ENCODE data around the gene RNF40.
"Not testable (repeated sequence)": the region's sequence is repeated elsewhere in the genome, so short reads cannot be mapped to it uniquely, and the experiment has no call there.

Gene RNF40

GRCh38 chr16:30793508-30794069, 31.5 kb downstream of the RNF40 start:
- Mint-ChIP-seq H3K27me3 (peaks cover 4% of the 10 kb centered on the region), H3K4me1 (no peaks in the 10 kb centered on the region), H3K27ac (peak overlapping the region; percentile 23), H3K9me3 (no peaks in the 10 kb centered on the region), H3K36me3 (no peaks in the 10 kb centered on the region), H3K4me3 (no peak overlapping the region)
- DNase-seq (ENCODE audit: low spot score in 2 of 2) (no peak), ATAC-seq (ENCODE audit: low read depth) (no peak)

GRCh38 chr16:30794634-30795033, 32.5 kb downstream of the RNF40 start:
- DNase-seq (ENCODE audit: low spot score in 2 of 2) (no peak), ATAC-seq (ENCODE audit: low read depth) (no peak)
- H3K4me3 Mint-ChIP-seq = no peak overlapping the region
- H3K27me3 Mint-ChIP-seq = peaks cover 2% of the 10 kb centered on the region
- H3K36me3 Mint-ChIP-seq = no peaks in the 10 kb centered on the region
- no peaks in the 10 kb centered on the region for H3K9me3 Mint-ChIP-seq
- H3K27ac Mint-ChIP-seq = no peak overlapping the region
- no peaks in the 10 kb centered on the region for H3K4me1 Mint-ChIP-seq

GRCh38 chr16:30797670-30798309, 35.7 kb downstream of the RNF40 start:
- H3K27me3 Mint-ChIP-seq = peaks cover 4% of the 10 kb centered on the region
- no peaks in the 10 kb centered on the region for H3K4me1 Mint-ChIP-seq
- H3K9me3 Mint-ChIP-seq = no peaks in the 10 kb centered on the region
- no peak overlapping the region for H3K27ac Mint-ChIP-seq
- no peaks in the 10 kb centered on the region for H3K36me3 Mint-ChIP-seq
- ATAC-seq (ENCODE audit: low read depth) (no peak), DNase-seq (ENCODE audit: low spot score in 2 of 2) (no peak)
- H3K4me3 Mint-ChIP-seq = no peak overlapping the region

- Mint-ChIP-seq H3K4me3 (no peak overlapping the region), H3K36me3 (no peaks in the 10 kb centered on the region), H3K27ac (no peak overlapping the region), H3K4me1 (peaks cover 8% of the 10 kb centered on the region), H3K27me3 (peaks cover 4% of the 10 kb centered on the region), H3K9me3 (no peaks in the 10 kb centered on the region)
- ATAC-seq (ENCODE audit: low read depth) = no peak
- no peak for DNase-seq (ENCODE audit: low spot score in 2 of 2)
Measured at GRCh38 chr16:30802936-30803335, 40.8 kb downstream of the RNF40 start.

GRCh38 chr16:30805056-30805369, 42.9 kb downstream of the RNF40 start:
- Mint-ChIP-seq H3K27ac (no peak overlapping the region), H3K4me3 (peak overlapping the region; percentile 80), H3K27me3 (peaks cover 4% of the 10 kb centered on the region), H3K36me3 (no peaks in the 10 kb centered on the region), H3K4me1 (peaks cover 8% of the 10 kb centered on the region), H3K9me3 (no peaks in the 10 kb centered on the region)
- ATAC-seq (ENCODE audit: low read depth) (no peak), DNase-seq (ENCODE audit: low spot score in 2 of 2) (no peak)

- no peaks in the 10 kb centered on the region for H3K9me3 Mint-ChIP-seq
- no peak overlapping the region for H3K27ac Mint-ChIP-seq
- DNase-seq (ENCODE audit: low spot score in 2 of 2) (peak in 1 of 2 donors; percentile 44), ATAC-seq (ENCODE audit: low read depth) (peak; percentile 77)
- peak overlapping the region; percentile 80 for H3K4me3 Mint-ChIP-seq
- peaks cover 3% of the 10 kb centered on the region for H3K27me3 Mint-ChIP-seq
- H3K36me3 Mint-ChIP-seq = no peaks in the 10 kb centered on the region
- peaks cover 8% of the 10 kb centered on the region for H3K4me1 Mint-ChIP-seq
Measured at GRCh38 chr16:30805370-30806169, 43.4 kb downstream of the RNF40 start.

GRCh38 chr16:30808146-30808545, 46.0 kb downstream of the RNF40 start:
- no peak for ATAC-seq (ENCODE audit: low read depth)
- no peak overlapping the region for H3K4me3 Mint-ChIP-seq
- DNase-seq (ENCODE audit: low spot score in 2 of 2) = no peak

GRCh38 chr16:30808890-30809426, 46.8 kb downstream of the RNF40 start:
- not testable (repeated sequence) for H3K4me3 Mint-ChIP-seq; DNase-seq (ENCODE audit: low spot score in 2 of 2)

More at GRCh38 chr16:30808146-30808545, 46.0 kb downstream of the RNF40 start:
- peaks cover 8% of the 10 kb centered on the region for H3K4me1 Mint-ChIP-seq
- H3K9me3 Mint-ChIP-seq = no peaks in the 10 kb centered on the region
- H3K36me3 Mint-ChIP-seq = no peaks in the 10 kb centered on the region
- H3K27me3 Mint-ChIP-seq = peaks cover 3% of the 10 kb centered on the region
- H3K27ac Mint-ChIP-seq = no peak overlapping the region

GRCh38 chr16:30809675-30810074, 47.6 kb downstream of the RNF40 start:
- not testable (repeated sequence) for DNase-seq (ENCODE audit: low spot score in 2 of 2); H3K27me3 Mint-ChIP-seq; H3K36me3 Mint-ChIP-seq; ATAC-seq (ENCODE audit: low read depth); H3K27ac Mint-ChIP-seq; H3K9me3 Mint-ChIP-seq; H3K4me3 Mint-ChIP-seq
- H3K4me1 Mint-ChIP-seq = peaks cover 12% of the 10 kb centered on the region

More at GRCh38 chr16:30808890-30809426, 46.8 kb downstream of the RNF40 start:
- not testable (repeated sequence) for H3K27ac Mint-ChIP-seq; ATAC-seq (ENCODE audit: low read depth); H3K27me3 Mint-ChIP-seq; H3K9me3 Mint-ChIP-seq; H3K36me3 Mint-ChIP-seq
- H3K4me1 Mint-ChIP-seq = peaks cover 12% of the 10 kb centered on the region

GRCh38 chr16:30813821-30814189, 51.7 kb downstream of the RNF40 start:
- peak overlapping the region; percentile 92 for H3K4me3 Mint-ChIP-seq
- peak overlapping the region; percentile 68 for H3K27ac Mint-ChIP-seq
- ATAC-seq (ENCODE audit: low read depth) (peak; percentile 1), DNase-seq (ENCODE audit: low spot score in 2 of 2) (no peak)
- no peaks in the 10 kb centered on the region for H3K9me3 Mint-ChIP-seq
- no peaks in the 10 kb centered on the region for H3K36me3 Mint-ChIP-seq
- peaks cover 4% of the 10 kb centered on the region for H3K4me1 Mint-ChIP-seq
- H3K27me3 Mint-ChIP-seq = no peaks in the 10 kb centered on the region

- Mint-ChIP-seq H3K27ac (no peak overlapping the region), H3K4me1 (peaks cover 4% of the 10 kb centered on the region), H3K36me3 (no peaks in the 10 kb centered on the region), H3K27me3 (no peaks in the 10 kb centered on the region), H3K9me3 (no peaks in the 10 kb centered on the region), H3K4me3 (no peak overlapping the region)
- no peak for DNase-seq (ENCODE audit: low spot score in 2 of 2)
- no peak for ATAC-seq (ENCODE audit: low read depth)
Measured at GRCh38 chr16:30816769-30817168, 54.6 kb downstream of the RNF40 start.

- no peak overlapping the region for H3K27ac Mint-ChIP-seq
- no peaks in the 10 kb centered on the region for H3K9me3 Mint-ChIP-seq
- no peaks in the 10 kb centered on the region for H3K36me3 Mint-ChIP-seq
- no peaks in the 10 kb centered on the region for H3K27me3 Mint-ChIP-seq
- no peak overlapping the region for H3K4me3 Mint-ChIP-seq
- DNase-seq (ENCODE audit: low spot score in 2 of 2) (no peak), ATAC-seq (ENCODE audit: low read depth) (no peak)
- no peaks in the 10 kb centered on the region for H3K4me1 Mint-ChIP-seq
Measured at GRCh38 chr16:30820952-30821421, 58.9 kb downstream of the RNF40 start.

- not testable (repeated sequence) for DNase-seq (ENCODE audit: low spot score in 2 of 2); H3K9me3 Mint-ChIP-seq; H3K36me3 Mint-ChIP-seq; H3K4me3 Mint-ChIP-seq; ATAC-seq (ENCODE audit: low read depth); H3K4me1 Mint-ChIP-seq; H3K27me3 Mint-ChIP-seq; H3K27ac Mint-ChIP-seq
Measured at GRCh38 chr16:30821441-30821840, 59.3 kb downstream of the RNF40 start.

GRCh38 chr16:30821891-30822290, 59.8 kb downstream of the RNF40 start:
- Mint-ChIP-seq H3K27me3 (peaks cover 2% of the 10 kb centered on the region), H3K27ac (no peak overlapping the region), H3K9me3 (no peaks in the 10 kb centered on the region), H3K36me3 (no peaks in the 10 kb centered on the region), H3K4me3 (no peak overlapping the region), H3K4me1 (no peaks in the 10 kb centered on the region)
- no peak for ATAC-seq (ENCODE audit: low read depth)
- no peak for DNase-seq (ENCODE audit: low spot score in 2 of 2)
